SKM-1 (cell line): ENCODE results near the gene ST3GAL5.

Experiments
- DNase-seq: peaks from one replicate; lab custom pipeline; 2025; ENCODE audit not compliant: unreplicated experiment; lab: John Stamatoyannopoulos, UW

Gene ST3GAL5

GRCh38 chr2:85917887-85918795, 29.4 kb upstream of the ST3GAL5 start:
- DNase-seq: no peak

- DNase-seq: no peak
Observed at GRCh38 chr2:85915606-85916303, 27.0 kb upstream of the ST3GAL5 start.

DNA sequence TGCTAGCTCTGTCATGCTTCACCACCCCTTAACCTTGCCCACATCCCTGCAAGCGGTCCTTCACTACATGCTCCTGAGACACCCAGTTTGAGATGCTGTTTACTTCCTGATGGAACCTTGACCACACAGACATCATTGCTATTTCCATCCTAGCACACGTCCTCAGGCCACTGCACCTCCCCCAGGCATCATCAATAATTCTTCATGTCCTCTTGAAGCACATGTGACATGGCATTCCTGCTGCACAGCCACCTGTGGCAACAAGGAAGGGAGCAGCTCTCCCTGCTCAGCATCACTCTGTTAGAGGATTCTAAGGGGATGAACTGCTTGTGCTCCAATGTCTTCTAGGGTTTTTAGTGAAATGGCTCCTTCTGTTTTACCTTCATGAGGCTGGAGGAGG, 26.1 kb upstream of the ST3GAL5 start:
- DNase-seq: no peak

- no peak for DNase-seq
Observed at GRCh38 chr2:85913884-85914881, 25.4 kb upstream of the ST3GAL5 start.

- no peak for DNase-seq
Observed at GRCh38 chr2:85911814-85912692, 23.3 kb upstream of the ST3GAL5 start.

GRCh38 chr2:85911097-85911496, 22.3 kb upstream of the ST3GAL5 start:
- no peak for DNase-seq

GRCh38 chr2:85909005-85909404, 20.2 kb upstream of the ST3GAL5 start:
- no peak for DNase-seq

DNA sequence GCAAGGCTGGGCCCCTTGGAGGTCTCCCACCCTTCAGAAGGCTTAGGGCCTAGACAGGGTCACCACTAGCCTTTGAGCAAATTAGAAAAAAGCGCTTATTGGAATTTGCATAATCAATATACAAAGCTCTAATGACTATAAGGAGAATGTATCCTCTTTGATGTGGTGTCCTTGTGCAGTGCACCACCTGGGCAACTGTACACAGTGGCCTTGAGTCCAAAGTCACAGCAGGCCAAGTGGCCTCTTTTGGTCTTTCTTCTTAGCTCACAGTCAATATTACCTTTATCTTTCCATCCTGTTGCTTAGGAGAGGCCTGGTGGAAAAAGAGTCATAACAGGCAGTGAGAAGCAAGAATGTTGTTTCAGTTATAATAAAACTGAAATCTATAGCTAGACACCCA, 19.7 kb upstream of the ST3GAL5 start:
- no peak for DNase-seq

DNA sequence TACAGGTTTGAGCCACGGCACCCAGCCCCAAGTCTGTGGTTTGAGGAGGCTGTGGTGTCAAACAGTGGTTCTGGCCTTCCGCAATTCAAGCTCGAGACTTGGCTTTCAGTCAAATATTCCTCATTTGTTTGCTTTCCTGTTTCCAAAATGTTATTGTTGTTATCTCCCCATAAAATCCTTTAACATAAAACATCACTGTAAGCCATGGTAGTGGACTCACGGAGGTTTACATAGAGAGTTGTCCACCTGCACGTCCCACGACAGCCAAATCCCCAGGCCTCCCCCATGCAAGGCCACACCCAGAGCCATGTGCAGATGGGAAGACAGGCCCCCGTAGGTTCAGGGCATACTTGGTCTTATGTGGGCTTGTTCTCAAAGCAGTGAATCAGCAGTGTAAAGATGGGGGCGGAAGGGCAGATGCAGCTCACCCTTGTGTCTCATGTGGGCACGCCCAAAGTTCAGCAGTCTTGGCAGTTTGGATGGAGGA, 18.9 kb upstream of the ST3GAL5 start:
- no peak for DNase-seq

DNA sequence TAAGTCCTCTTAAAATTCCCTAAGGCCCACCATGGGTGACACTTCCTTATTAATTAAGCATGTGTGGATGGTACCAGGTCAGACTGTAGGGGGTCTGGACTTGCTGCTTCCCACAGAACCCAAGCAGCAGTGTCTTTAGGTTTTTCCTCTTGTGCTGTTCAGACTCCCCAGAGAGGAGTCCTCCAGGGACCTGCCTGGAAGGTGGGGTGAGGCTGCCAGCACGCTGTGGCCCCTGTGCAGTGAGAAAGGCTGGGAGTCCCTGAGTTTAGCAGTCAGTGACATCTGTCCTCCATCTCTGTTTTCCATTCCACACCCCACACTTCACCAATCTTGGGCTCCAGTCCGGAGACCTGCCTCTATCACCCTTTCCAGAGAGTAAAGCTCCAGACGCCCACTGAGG, 18.0 kb upstream of the ST3GAL5 start:
- no peak for DNase-seq

DNA sequence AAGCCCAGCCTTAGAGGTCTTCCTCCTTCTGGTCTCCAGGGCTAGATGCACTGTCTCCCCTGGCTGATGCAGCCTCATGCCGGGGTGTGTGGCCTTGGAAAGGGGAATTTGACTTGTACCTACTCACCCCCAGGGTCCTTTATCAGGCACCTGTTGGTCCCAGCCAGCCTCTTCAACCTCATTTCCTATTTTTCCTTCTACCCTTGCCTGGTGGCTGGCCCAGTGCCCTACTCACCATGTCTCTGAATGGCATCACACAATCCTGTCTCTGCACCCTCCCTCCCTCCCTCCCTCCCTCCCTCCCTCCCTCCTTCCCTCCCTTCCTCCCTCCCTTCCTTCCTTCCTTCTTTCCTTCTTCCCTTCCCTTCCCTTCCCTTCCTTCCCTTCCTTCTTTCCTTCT, 17.1 kb upstream of the ST3GAL5 start:
- DNase-seq: no peak

DNA sequence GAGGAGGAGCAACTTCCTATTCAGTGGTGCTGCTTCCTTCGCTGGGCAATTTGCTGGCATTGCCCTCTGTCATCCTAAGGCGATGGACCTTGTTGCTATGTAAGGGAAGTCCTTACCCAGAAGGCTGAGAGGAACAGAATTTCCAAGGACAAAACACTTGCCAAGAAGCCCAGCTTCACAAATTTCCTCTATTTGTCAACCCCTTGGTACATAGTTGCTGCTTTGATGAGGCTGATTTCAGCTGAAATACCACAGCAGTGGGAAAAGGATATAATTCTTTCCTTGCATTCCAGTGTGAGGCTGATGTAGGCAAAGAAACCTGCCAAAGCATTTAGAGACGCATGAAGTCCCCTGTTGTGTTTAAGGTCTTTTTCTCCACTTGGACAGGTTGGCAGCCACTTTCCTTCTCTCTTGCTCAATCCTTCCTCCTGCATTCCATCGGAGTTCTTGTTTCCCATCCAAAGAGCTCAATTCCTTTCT, 16.4 kb upstream of the ST3GAL5 start:
- DNase-seq: no peak

GRCh38 chr2:85903849-85904248, 15.1 kb upstream of the ST3GAL5 start:
- DNase-seq: no peak

DNA sequence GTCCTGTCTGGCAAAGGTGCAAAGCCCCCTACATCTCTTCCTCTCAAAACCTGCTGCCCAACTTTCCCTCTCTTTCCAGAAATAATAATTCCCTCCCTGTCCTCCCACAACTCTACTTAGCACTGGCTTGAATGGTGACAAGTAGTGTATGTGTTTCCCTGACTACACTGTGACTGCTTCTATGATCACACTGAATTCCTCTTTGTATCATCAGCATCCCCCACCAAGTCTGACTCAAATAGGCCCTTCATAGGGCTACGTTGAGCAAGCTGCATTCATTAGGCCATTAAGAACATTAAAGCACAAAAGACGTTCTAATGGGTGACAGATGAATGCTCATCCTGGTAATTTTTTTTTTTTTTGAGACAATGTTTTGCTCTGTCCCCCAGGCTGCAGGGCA, 13.7 kb upstream of the ST3GAL5 start:
- DNase-seq: no peak

DNA sequence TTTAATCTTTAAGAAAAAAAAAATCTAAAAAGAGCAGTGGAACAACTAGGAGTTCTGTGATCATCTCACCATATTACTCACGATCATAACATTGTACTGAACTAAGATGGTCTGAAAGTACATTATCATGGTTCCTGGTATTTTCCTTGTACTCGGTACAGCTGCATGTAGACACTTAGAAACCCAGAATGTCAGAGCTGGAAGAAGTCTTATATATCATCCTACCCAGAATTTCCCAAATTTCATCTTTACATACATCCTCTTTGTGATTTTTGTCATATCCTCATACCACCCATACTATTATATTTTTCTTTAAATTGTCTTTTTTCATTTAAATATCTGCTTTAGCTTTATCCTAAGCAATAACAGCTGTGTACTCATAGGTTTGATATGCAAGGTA, 12.4 kb upstream of the ST3GAL5 start:
- DNase-seq: no peak

- no peak for DNase-seq
Observed at GRCh38 chr2:85900366-85900765, 11.6 kb upstream of the ST3GAL5 start.

DNA sequence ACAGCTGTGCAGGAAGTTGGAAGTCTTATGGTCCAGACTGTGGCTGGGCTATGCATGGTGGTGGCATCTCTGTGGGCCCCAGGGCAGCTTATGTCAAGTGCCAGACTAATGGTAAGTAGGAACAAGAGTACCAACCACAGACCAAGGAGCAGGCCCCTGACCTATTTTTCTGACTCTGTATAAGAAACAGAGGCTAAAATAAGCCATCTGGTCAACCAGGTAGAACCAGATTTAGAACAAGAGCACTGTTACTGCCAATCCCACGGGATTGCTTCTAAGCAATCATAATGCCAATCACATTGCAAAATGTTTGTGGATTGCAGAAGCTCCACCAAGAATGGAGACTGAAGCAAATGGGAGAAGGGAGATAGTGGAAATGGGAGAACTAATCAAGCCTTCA, 11.1 kb upstream of the ST3GAL5 start:
- no peak for DNase-seq

- DNase-seq: no peak
Observed at GRCh38 chr2:85899284-85899683, 10.5 kb upstream of the ST3GAL5 start.

DNA sequence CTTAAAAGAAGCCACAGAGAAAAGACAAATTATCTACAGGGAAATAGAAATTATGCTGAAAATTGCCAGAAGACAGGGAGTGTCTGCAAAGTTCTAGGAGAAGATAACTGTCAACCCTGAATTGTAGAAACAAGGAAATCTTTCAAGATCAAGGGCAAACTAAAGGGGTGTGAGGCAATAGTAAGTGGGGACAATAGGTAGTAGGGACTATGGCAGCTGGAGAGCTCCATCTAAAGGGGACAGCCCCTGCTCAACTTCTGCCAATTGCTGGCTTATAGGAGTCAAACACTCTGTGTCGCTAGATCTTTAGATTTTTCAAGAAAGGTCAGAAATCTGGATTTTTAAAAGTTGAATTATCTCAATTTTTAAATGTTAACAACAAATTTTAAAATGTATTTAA, 10.1 kb upstream of the ST3GAL5 start:
- DNase-seq: no peak
